GM03348 (cell line): ENCODE data around the gene LRRC14B.

Experiments
- DNase-seq: peaks from one replicate; pipeline ENCODE4 v3.0.0; 2012; ENCODE audit warnings: low spot score

Gene LRRC14B

DNA sequence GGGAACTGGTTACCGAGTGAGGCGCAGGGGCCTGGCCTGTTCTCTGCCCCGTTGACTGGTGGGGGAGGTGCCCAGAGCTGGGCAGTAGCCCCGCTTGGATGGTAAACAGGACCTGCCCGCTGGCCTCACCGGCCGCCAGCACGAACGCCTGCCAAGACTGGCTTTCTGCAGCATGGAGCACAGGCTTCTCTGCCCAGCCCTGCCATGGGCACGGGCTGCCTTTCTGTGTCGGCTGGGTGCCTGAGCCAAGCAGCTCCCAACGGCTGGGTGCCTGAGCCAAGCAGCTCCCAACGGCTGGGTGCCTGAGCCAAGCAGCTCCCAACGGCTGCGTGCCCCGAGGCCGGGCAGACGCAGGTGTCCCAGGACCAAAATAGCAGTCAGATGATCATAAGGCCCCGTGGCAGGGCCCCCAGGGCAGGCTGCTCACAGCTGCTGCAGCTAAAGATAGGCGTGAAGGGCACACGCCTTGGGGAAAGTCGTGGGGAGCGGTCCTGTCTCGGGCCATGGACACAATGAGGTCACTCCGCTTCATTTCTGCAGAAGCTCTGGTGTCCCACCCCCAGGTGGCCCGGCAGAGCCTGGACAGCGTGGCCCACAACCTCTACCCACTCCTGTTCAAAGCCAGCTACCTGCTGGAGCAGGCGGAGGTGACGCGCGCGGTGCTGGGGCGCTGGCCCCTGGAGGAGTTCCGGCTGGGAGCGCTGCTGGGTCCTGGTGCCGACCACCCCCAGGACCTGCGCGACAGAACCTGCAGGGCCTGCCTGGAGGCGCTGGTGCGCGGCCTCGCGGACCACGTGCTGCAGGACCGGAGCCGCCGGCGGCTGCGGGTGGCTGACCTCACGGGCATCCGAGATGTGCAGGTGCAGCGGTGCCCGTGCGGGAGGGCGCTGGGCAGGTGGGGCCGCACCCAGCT lies at the start of gene LRRC14B:
Gene LRRC14B, plus strand, starts transcription at position 460 of the 913 bp plus-strand sequence. Its CDS starts 44 bp downstream, at position 504.
- no peak for DNase-seq

GRCh38 chr5:141761-142160 lies 49.5 kb upstream of the LRRC14B start:
- no peak for DNase-seq

GRCh38 chr5:142246-142810 lies 49.0 kb upstream of the LRRC14B start:
- DNase-seq = no peak

DNA sequence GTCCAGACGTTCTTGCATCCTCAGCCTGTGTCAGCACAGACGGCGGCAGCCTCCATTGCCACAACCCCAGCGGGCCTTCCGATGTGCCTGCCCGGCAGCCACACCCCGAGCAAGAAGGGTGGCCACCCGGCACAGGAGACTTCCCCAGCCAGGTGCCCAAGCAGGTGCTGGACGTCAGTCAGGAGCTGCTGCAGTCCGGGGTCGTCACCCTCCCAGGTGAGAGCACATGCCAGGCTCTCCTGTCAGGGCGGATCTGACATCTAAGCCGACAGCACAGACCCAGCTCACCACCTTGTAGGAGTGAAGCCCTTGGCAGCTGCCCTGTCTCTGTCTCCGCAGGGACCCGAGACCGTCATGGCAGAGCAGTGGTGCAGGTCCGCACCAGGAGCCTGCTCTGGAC lies 48.3 kb upstream of the LRRC14B start:
- DNase-seq = peak; percentile 3

DNA sequence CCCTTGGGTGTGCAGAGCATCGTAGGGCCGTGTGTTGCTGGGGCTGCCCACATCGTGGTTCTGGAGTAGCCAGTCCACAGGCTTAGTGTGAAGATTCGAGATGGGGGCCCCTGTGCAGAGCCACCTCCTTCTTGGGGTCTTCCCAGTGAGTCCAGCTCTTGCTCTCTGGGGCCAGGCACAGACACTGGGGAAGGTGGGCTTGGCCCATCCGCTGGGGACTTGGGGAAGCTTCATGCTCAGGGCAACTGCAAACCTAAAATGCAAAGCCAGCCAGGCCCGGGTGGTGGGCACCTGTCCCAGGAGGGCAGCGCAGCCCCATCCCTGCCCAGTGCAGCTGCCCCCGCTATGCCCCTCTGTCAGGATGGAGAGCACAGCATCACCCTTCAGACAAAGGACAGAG lies 46.4 kb upstream of the LRRC14B start:
- no peak for DNase-seq

- peak; percentile 3 for DNase-seq
These were observed 45.5 kb upstream of the LRRC14B start for GRCh38 chr5:145585-146323.

GRCh38 chr5:147751-148150 lies 43.5 kb upstream of the LRRC14B start:
- DNase-seq = no peak

DNA sequence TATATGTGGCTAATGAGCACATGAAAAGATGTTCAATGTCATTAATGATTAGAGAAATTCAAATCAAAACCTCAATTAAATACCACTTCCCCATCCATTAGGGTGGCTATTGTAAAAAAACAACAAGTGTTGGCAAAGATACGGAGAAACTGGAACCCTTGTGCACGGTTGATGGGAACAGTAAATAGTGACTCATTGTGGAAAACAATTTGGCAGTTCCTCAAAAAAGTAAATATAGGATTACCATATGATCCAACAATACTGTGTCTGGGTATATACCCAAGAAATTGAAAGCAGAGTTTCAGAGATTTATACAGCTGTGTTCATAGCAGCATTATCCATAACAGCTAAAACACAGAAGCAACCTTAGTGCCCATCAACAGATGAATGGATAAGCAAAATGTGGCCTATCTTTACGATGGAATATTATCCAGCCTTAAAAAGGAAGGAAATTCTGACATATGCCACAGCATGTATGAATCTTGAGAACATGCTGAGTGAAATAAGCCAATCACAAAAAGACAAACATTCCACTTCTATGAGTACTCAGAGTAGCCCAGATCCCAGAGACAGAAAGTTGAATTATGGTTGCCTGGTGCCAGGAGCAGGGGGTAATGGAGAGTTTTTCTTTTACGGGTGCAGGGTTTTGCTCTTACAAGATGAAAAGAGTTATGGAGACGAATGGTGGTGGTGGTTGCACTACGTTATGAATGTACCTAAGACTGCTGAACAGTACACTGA lies 41.4 kb upstream of the LRRC14B start:
- DNase-seq = no peak

DNA sequence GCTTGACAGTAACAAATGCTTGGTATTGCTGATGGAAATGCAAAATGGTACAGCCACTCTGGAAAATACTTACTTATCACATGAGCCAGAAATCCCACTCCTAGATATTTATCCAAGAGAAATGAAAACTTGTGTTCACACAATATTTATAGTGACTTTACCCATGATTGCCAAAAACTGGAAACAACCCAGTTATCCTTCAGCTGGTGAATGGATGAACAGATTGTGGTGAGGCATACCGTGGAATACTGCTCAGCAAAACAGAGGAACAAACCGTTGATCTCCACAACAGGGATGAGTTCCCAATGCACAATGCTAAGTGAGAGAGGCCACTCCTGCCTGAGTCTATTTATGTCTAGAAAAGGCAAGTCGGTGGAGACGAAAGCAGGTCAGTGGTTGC lies 40.5 kb upstream of the LRRC14B start:
- no peak for DNase-seq

DNA sequence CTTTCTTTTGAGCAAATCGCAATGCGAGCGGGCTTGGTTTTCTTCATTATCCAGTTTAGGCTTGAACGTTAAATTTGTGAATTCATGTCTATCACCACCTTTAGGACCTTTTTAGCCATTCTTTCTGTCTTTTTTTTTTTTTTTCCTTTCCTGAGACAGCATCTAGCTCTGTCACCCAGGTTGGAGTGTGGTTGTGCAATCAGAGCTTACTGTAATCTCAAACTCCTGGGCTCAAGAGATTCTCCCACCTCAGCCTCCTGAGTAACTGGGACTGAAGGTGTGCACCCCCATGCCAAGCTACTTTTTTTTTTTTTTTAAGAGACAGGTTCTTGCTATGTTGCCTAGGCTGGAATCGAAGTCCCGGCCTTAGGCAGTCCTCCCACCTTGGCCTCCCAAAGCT lies 39.2 kb upstream of the LRRC14B start:
- DNase-seq = no peak

GRCh38 chr5:153256-153655 lies 38.0 kb upstream of the LRRC14B start:
- DNase-seq = no peak

- DNase-seq = no peak
These were observed 37.1 kb upstream of the LRRC14B start for GRCh38 chr5:154236-154635.

- no peak for DNase-seq
These were observed 36.5 kb upstream of the LRRC14B start for GRCh38 chr5:154826-155225.

DNA sequence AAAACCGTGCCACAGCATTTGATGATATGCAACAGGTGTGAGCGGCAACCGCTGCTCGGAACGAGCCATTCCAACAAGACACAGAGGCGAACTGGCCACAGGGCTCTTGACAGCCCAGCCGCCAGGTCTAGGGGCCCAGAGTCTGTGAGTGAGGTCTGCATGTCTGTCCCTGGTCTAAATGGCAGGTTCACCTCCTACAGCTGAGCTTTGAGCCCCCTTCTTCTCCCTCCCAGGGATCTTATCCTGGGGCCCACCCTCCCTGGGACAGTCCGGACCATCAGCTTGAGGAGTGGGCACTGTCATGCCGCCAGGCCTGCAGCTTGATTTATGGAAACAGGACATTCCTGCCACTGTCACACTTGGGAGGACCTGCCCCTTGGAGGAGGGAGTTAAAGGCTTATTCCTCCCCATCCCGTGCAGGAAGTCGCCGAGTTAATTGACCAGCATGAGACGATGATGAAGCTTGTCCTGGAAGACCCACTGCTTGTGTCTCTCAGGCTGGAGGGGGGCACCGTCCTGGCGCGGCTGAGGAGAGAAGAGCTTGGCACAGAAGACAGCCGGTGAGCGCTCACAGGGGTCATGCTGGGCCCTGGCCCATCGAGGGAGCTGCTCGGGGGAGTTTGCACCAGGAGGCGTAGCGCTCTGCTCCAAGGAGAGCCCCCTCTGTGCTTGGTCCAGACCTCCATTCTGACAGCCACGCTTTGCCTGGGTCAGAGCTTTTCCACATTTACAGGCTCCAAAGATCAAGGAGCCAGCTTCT lies 35.5 kb upstream of the LRRC14B start:
- DNase-seq = no peak

- no peak for DNase-seq
These were observed 34.8 kb upstream of the LRRC14B start for GRCh38 chr5:156411-157072.

- no peak for DNase-seq
These were observed 34.1 kb upstream of the LRRC14B start for GRCh38 chr5:157126-157715.

DNA sequence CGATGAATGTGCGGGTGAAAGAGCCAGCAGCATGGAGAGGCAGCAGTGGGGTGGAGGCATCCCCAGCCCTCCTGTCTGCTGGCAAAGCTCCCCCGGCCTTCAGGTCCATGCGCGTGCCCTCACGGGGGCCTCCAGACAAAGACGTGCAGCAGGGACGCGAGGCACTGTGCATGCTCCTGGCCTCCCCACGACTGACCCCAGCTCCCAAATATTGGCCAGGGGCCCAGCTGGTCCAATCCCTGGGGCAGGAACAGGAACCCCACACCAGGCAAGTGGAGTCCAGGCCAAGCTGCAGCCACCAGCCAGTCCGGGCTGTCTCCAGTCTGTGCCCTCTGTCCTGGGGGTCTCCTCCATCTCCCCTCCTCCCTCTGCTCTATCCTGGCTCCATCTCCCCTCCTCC lies 33.5 kb upstream of the LRRC14B start:
- DNase-seq = no peak

DNA sequence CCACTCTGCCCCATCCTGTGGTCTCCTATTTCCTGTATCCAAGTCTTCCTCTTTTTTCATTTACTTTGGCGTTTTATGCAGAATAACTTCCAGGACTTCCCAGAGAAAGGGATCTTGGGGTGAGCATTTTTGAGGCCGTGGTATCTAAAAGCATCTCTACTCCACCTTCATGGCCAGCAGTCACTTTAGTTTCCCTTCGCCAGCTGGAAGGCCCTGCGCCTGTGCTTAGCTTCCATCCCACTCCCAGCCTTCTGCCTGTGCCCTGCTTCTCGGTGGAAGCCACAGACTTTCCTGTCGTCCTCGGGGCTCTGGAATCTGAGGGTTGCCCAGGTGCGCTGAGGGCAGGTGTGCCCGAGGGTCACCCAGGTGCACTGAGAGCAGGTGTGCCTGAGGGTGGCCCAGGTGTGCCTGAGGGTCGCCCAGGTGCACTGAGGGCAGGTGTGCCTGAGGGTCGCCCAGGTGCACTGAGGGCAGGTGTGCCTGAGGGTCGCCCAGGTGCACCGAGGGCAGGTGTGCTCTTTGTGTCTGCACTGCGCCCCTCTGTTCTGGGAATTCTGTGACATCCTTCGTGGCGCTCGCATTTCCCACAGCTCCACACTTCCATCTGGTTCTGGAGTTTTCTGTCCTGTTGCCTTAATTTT lies 32.4 kb upstream of the LRRC14B start:
- no peak for DNase-seq

GRCh38 chr5:159448-160172 lies 31.7 kb upstream of the LRRC14B start:
- peak; percentile 65 for DNase-seq
